ENCODE measurements around the gene SYMPK. TPM values are rescaled to one million over a fixed set of nuclear protein-coding genes. Genes with fewer than 3 reads are reported as not detected.
"Not testable (repeated sequence)": the region's sequence is repeated elsewhere in the genome, so short reads cannot be mapped to it uniquely, and the experiment has no call there.

SYMPK gene
- total RNA-seq, 4 donors from 2014 or later: 44.0 to 158 (median 90.3) TPM

- no peaks in the 10 kb centered on the region for H3K27me3 ChIP-seq
- no peaks in the 10 kb centered on the region for H3K9me3 ChIP-seq
- H3K4me1 ChIP-seq: peaks cover 0 to 17% (median 8%) of the 10 kb centered on the region in 4 donors
- TF ChIP-seq, protein P1, sequence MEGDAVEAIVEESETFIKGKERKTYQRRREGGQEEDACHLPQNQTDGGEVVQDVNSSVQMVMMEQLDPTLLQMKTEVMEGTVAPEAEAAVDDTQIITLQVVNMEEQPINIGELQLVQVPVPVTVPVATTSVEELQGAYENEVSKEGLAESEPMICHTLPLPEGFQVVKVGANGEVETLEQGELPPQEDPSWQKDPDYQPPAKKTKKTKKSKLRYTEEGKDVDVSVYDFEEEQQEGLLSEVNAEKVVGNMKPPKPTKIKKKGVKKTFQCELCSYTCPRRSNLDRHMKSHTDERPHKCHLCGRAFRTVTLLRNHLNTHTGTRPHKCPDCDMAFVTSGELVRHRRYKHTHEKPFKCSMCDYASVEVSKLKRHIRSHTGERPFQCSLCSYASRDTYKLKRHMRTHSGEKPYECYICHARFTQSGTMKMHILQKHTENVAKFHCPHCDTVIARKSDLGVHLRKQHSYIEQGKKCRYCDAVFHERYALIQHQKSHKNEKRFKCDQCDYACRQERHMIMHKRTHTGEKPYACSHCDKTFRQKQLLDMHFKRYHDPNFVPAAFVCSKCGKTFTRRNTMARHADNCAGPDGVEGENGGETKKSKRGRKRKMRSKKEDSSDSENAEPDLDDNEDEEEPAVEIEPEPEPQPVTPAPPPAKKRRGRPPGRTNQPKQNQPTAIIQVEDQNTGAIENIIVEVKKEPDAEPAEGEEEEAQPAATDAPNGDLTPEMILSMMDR (IDR thresholded peaks at IDR 0.05): no peak
- TF ChIP-seq POLR2A (IDR thresholded peaks at IDR 0.05): no peak
- H3K4me3 ChIP-seq: no peak overlapping the region
- no peak overlapping the region for H3K27ac ChIP-seq
- H3K36me3 ChIP-seq: peaks cover 0 to 24% (median 0%) of the 10 kb centered on the region in 3 donors
- DNase-seq: no peak
These were observed 37.1 kb upstream of the SYMPK start for GRCh38 chr19:45899919-45900589.

DNA sequence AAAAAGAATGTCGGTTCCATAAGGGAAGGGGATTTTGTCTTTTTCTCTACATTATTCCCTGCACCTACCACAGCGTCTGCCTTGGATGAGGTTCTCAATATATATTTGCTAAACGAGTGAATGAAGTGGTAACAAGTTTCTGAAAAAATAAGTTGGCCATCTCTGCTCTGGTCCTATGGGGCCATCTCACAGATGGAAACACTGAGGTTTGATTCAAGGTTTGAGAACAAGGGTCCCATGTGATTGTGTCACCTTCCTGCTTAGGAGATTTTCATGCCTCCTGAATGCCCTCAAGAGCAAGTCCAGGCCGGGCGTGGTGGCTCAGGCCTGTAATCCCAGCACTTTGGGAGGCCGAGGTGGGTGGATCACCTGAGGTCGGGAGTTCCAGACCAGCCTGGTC, 36.3 kb upstream of the SYMPK start:
- H3K9me3 ChIP-seq: no peaks in the 10 kb centered on the region
- no peak overlapping the region for H3K4me3 ChIP-seq
- H3K4me1 ChIP-seq: peaks cover 0 to 17% (median 8%) of the 10 kb centered on the region in 4 donors
- no peak for DNase-seq
- TF ChIP-seq, protein P1 (IDR thresholded peaks at IDR 0.05): no peak
- TF ChIP-seq POLR2A (IDR thresholded peaks at IDR 0.05): no peak
- H3K27ac ChIP-seq: no peak overlapping the region
- H3K27me3 ChIP-seq: no peaks in the 10 kb centered on the region
- peaks cover 0 to 24% (median 0%) of the 10 kb centered on the region in 3 donors for H3K36me3 ChIP-seq

DNA sequence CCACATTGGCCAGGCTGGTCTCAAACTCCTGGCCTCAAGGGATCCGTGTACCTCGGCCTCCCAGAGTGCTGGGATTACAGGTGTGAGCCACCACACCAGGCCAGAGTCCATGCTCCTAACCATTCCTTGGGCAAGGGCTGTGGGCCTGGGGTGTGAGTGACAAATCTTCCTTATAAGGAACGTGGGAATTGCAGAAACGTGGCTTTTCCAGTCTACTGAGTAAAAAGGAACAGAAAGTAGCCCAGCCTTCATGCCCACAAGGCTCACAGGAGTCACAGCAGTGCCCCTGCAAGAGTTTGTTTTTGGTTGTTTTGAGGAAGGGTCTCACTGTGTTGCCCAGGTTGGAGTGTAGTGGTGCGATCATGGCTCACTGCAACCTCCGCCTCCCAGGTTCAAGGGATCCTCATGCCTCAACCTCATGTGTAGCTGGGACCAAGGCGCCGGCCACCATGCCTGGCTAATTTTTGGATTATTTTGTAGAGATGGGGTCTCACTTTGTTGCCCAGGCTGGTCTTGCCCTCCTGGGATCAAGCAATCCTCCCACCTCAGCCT, 34.4 kb upstream of the SYMPK start:
- peaks cover 0 to 12% (median 5%) of the 10 kb centered on the region in 4 donors for H3K4me1 ChIP-seq
- peaks cover 0 to 24% (median 0%) of the 10 kb centered on the region in 3 donors for H3K36me3 ChIP-seq
- no peaks in the 10 kb centered on the region for H3K27me3 ChIP-seq
- H3K27ac ChIP-seq: no peak overlapping the region
- H3K4me3 ChIP-seq: no peak overlapping the region
- no peaks in the 10 kb centered on the region for H3K9me3 ChIP-seq
- TF ChIP-seq POLR2A (IDR thresholded peaks at IDR 0.05): no peak
- TF ChIP-seq, protein P1 (IDR thresholded peaks at IDR 0.05): no peak
- no peak for DNase-seq

DNA sequence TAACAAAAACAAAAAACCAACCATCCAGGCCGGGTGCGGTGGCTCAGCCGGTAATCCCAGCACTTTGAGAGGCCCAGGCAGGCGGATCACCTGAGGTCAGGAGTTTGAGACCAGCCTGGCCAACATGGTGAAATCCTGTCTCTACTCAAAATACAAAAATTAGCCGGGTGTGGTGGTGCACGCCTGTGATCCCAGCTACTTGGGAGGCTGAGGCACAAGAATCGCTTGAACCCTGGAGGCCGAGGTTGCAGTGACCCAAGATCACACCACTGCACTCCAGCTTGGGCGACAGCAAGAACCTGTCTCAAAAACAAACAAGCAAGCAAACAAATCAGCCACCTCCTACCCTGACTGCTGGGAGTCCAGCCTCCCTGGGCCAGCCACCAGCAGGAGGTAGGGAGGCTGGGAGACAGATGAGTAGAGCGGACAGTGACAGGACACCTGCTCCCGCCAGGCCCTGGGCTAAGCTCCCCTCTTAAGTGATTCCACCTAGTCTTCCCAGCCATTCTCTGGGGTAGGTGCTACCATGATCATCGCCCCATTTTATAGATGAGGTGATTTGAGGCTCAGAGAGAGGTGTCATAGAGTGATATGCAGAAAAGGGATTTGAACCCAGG, 33.1 kb upstream of the SYMPK start:
- not testable (repeated sequence) for H3K4me1 ChIP-seq, H3K27me3 ChIP-seq, DNase-seq, H3K9me3 ChIP-seq, H3K4me3 ChIP-seq, H3K27ac ChIP-seq
- H3K36me3 ChIP-seq: peaks cover 0 to 24% (median 0%) of the 10 kb centered on the region in 3 donors

GRCh38 chr19:45895519-45895972, 32.6 kb upstream of the SYMPK start:
- no peak for DNase-seq
- Histone ChIP-seq H3K27me3 (no peaks in the 10 kb centered on the region), H3K27ac (no peak overlapping the region), H3K4me1 (no peaks in the 10 kb centered on the region), H3K9me3 (no peaks in the 10 kb centered on the region), H3K4me3 (no peak overlapping the region), H3K36me3 (peaks cover 0 to 24% (median 0%) of the 10 kb centered on the region in 3 donors)
- TF ChIP-seq POLR2A (IDR thresholded peaks at IDR 0.05): no peak
- TF ChIP-seq, protein P1 (IDR thresholded peaks at IDR 0.05): no peak

DNA sequence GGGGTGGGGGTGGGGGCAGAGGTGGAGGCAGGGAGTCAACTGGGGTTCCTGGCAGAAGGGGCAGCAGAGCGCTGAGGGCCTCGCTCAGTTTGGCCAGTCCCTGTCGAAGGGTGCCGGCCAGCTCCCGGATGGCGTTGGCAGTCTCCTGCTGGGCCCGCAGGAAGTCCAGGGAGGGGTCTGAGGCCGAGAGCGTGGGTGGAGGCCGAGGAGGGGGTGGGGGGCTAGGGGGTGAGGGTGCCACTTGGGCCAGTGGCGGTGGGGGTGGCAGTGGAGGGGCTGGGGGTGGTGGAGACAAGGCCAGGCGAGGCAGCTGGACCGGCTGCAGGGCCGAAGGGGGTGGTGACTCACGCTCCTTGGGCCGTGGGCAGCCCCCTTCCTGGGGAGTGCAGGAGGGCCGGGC, 27.9 kb upstream of the SYMPK start:
- Histone ChIP-seq H3K36me3 (peaks cover 0 to 5% (median 0%) of the 10 kb centered on the region in 3 donors), H3K27ac (no peak overlapping the region), H3K9me3 (no peaks in the 10 kb centered on the region), H3K27me3 (no peaks in the 10 kb centered on the region), H3K4me1 (peaks cover 0 to 4% (median 2%) of the 10 kb centered on the region in 4 donors), H3K4me3 (no peak overlapping the region)
- no peak for DNase-seq
- no peak for TF ChIP-seq POLR2A (IDR thresholded peaks at IDR 0.05)

Measured in Peyer's patch (tissue), 4 donors.